ENCODE data around the gene KRT4.

The KRT4 gene

GRCh38 chr12:52813885-52814709 is at the start of gene KRT4:
KRT4 (minus strand) TSS chr12:52814116; CDS start chr12:52814058, 58 bp downstream.
- TF ChIP-seq, protein P1, sequence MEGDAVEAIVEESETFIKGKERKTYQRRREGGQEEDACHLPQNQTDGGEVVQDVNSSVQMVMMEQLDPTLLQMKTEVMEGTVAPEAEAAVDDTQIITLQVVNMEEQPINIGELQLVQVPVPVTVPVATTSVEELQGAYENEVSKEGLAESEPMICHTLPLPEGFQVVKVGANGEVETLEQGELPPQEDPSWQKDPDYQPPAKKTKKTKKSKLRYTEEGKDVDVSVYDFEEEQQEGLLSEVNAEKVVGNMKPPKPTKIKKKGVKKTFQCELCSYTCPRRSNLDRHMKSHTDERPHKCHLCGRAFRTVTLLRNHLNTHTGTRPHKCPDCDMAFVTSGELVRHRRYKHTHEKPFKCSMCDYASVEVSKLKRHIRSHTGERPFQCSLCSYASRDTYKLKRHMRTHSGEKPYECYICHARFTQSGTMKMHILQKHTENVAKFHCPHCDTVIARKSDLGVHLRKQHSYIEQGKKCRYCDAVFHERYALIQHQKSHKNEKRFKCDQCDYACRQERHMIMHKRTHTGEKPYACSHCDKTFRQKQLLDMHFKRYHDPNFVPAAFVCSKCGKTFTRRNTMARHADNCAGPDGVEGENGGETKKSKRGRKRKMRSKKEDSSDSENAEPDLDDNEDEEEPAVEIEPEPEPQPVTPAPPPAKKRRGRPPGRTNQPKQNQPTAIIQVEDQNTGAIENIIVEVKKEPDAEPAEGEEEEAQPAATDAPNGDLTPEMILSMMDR (IDR thresholded peaks at IDR 0.05; ENCODE audit: low read depth, low read length, missing control alignments) = no peak
- H3K27ac ChIP-seq = no peak within 1 kb of the TSS
- H3K27me3 ChIP-seq (replicated peaks) = peaks cover 4% of the 10 kb centered on the region
- H3K4me3 ChIP-seq (ENCODE audit: low read depth, low read length) = no peak within 1 kb of the TSS
- in situ Hi-C loops (cut with HindIII; ENCODE audit: low pct_ligation_motif_present, low sequenced_read_pairs) = no loop called here
- DNase-seq = no peak
- H3K36me3 ChIP-seq (replicated peaks) = no peaks in the 10 kb centered on the region

DNA sequence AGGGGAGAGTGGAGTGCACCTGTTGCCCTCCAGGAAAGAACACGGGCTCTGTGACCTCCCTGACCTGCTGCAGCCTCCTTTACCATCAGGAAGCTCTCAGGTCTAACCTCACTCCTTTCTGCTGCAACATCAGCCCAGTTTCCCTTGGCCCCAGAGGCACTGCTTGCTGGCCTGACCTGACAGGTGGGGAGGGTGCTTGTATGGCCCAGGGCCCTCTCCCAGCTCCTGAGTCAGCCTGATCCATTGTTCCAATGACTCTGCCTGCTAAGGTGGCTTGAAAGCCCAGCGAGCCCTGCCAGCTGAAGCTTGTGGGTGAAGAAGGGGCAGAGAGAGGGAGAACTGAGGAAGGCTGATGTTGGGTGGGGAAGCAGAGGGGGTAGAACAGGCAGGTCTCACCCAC is 48.1 kb upstream of the KRT4 start:
- Histone ChIP-seq H3K27ac (no peak overlapping the region), H3K36me3 (replicated peaks) (no peaks in the 10 kb centered on the region), H3K4me3 (ENCODE audit: low read depth, low read length) (no peak overlapping the region), H3K27me3 (replicated peaks) (no peaks in the 10 kb centered on the region)
- in situ Hi-C loops (cut with HindIII; ENCODE audit: low pct_ligation_motif_present, low sequenced_read_pairs) = loop anchor here (25.0 kb wide), 2 partner anchors 225 to 475 kb away; partner anchors contain the start of gene KRT84
- TF ChIP-seq, protein P1 (IDR thresholded peaks at IDR 0.05; ENCODE audit: low read depth, low read length, missing control alignments) = no peak
- DNase-seq = no peak

DNA sequence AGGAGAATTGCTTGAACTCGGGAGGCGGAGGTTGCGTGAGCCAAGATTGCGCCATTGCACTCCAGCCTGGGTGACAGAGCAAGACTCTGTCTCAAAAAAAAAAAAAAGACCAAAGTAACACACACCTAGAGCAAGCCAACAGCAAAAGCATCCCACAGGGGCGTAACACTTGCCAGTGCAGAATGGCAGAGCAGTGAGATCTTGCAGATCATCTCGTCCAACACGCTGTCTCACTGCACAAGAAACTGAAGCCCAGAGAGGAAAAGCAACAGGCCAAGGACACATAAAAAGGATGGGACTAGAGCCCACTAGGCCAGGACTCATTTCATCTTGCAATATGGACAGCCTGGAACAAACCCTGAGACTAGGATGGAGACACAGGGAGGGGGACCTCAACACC is 47.6 kb upstream of the KRT4 start:
- in situ Hi-C loops (cut with HindIII; ENCODE audit: low pct_ligation_motif_present, low sequenced_read_pairs) = loop anchor here (25.0 kb wide), 2 partner anchors 224 to 474 kb away; partner anchors contain the start of gene KRT84
- TF ChIP-seq, protein P1 (IDR thresholded peaks at IDR 0.05; ENCODE audit: low read depth, low read length, missing control alignments) = no peak
- Histone ChIP-seq H3K27me3 (replicated peaks) (no peaks in the 10 kb centered on the region), H3K27ac (no peak overlapping the region), H3K4me3 (ENCODE audit: low read depth, low read length) (no peak overlapping the region), H3K36me3 (replicated peaks) (no peaks in the 10 kb centered on the region)
- no peak for DNase-seq

DNA sequence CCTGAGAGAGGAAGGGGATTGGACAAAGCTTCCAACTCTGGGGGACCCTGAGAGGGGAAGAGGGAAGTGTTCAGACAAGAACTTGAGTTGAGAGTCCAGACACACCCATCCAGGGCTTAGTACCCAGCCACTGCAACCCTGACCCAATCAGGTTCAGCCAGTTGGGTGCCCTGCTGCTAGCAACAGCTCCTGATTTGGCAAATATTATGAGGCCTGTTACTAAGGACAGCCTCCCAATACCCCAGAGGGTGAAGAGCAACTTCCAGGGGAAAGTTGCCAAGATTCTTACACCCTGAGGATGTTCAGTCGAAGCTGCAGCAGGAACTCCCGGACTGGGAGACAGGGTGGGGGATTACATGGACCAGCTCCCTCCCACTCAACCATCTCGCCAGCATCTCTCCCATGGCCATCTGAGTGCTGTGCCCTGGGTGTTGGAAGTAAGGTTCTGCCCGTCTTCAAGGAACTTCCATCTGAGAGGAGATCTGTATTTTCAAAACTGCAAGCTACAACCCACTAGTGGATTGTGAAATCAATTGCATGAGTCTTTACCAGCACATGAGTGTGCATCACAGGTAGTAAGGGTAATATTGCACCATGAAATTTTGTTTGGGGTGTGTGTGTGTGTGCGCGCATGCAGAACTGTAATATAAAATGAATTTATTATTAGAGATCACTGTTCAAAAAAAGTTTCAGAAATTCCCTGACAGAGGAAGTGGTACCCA is 46.3 kb upstream of the KRT4 start:
- TF ChIP-seq, protein P1 (IDR thresholded peaks at IDR 0.05; ENCODE audit: low read depth, low read length, missing control alignments) = no peak
- in situ Hi-C loops (cut with HindIII; ENCODE audit: low pct_ligation_motif_present, low sequenced_read_pairs) = loop anchor here (25.0 kb wide), 2 partner anchors 223 to 473 kb away; partner anchors contain the start of gene KRT84
- no peaks in the 10 kb centered on the region for H3K36me3 ChIP-seq (replicated peaks)
- no peak overlapping the region for H3K4me3 ChIP-seq (ENCODE audit: low read depth, low read length)
- H3K27me3 ChIP-seq (replicated peaks) = no peaks in the 10 kb centered on the region
- H3K27ac ChIP-seq = no peak overlapping the region
- peak; percentile 78 for DNase-seq

DNA sequence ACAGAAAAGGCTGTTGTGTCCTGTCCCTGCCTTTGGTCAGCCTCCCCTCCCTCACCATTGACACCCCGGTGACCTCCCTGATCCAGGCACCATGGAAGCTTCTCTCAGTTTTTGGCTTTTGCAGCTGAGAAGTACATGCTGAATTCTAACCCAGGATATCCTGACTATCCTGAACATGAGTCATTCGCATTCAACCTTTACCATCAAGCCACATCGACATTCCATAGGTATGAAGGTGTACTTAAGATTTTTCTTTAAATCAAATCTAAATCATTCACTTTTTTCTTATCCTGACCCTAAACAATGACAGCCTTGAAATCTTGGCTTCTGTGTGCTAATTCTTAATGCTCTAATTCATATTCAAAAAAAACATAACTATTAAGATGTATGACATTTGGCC is 43.6 kb upstream of the KRT4 start:
- no peaks in the 10 kb centered on the region for H3K36me3 ChIP-seq (replicated peaks)
- H3K4me3 ChIP-seq (ENCODE audit: low read depth, low read length) = no peak overlapping the region
- no peak for DNase-seq
- in situ Hi-C loops (cut with HindIII; ENCODE audit: low pct_ligation_motif_present, low sequenced_read_pairs) = loop anchor here (25.0 kb wide), 2 partner anchors 220 to 470 kb away; partner anchors contain the start of gene KRT84
- H3K27ac ChIP-seq = no peak overlapping the region
- TF ChIP-seq, protein P1 (IDR thresholded peaks at IDR 0.05; ENCODE audit: low read depth, low read length, missing control alignments) = no peak
- no peaks in the 10 kb centered on the region for H3K27me3 ChIP-seq (replicated peaks)

Measured in brain microvascular endothelial cell (primary cell).